HepG2 (cell line): ENCODE results near the gene ENHO. TPM values are rescaled to one million over a fixed set of nuclear protein-coding genes. Genes with fewer than 3 reads are reported as not detected.

Source experiments
- ARID3A ChIP-seq: IDR thresholded peaks from 2 replicates; pipeline ENCODE4 v1.6.1; 2012; ENCODE audit warnings: low read depth, low read length, improper control_type of control experiment
- CHD4 ChIP-seq: fragments of 200-600 bp; sonication (generic); IDR thresholded peaks from 2 replicates; pipeline ENCODE4 v1.7.0; 2017; ENCODE audit warnings: mild to moderate bottlenecking, low read length, borderline replicate concordance
- CREM ChIP-seq, 2 experiments: sonication (generic) in 1 of 2; formaldehyde crosslinking in 1 of 2; IDR thresholded peaks; 2 replicates each; pipeline versions ENCODE4 v1.4.0 to v1.6.1; 2016 to 2020; ENCODE audit warnings: antibody characterized with exemption in 1 of 2, mild to moderate bottlenecking in 1 of 2, missing genetic modification reagents in 1 of 2
- FOXJ3 ChIP-seq: sonication (generic); formaldehyde crosslinking; IDR thresholded peaks from 2 replicates; pipeline ENCODE4 v1.4.0; 2020; ENCODE audit warnings: missing genetic modification reagents, mild to moderate bottlenecking, borderline replicate concordance
- HHEX ChIP-seq: IDR thresholded peaks from 2 replicates; pipeline ENCODE4 v1.6.1; 2016; ENCODE audit warnings: control low read depth
- HOXA3 ChIP-seq: sonication (generic); formaldehyde crosslinking; IDR thresholded peaks from 2 replicates; pipeline ENCODE4 v1.5.0; 2020; ENCODE audit warnings: missing genetic modification reagents
- HOXA5 ChIP-seq: sonication (generic); formaldehyde crosslinking; IDR thresholded peaks from 2 replicates; pipeline ENCODE4 v1.4.0; 2020; ENCODE audit warnings: missing genetic modification reagents
- KDM4B ChIP-seq: sonication (generic); formaldehyde crosslinking; IDR thresholded peaks from 2 replicates; pipeline ENCODE4 v1.4.0; 2020; ENCODE audit warnings: missing genetic modification reagents
- MYPOP ChIP-seq: sonication (generic); formaldehyde crosslinking; IDR thresholded peaks from 2 replicates; pipeline ENCODE4 v1.8.1; 2023; ENCODE audit warnings: mild to moderate bottlenecking, moderate library complexity, missing genetic modification reagents
- NCOA2 ChIP-seq: sonication (generic); formaldehyde crosslinking; IDR thresholded peaks from 2 replicates; pipeline ENCODE4 v1.8.0; 2022; ENCODE audit warnings: inconsistent platforms
- NR2F6 ChIP-seq, 2 experiments: IDR thresholded peaks; 2 replicates each; pipeline ENCODE4 v1.6.1; 2016; ENCODE audit warnings: antibody characterized with exemption in 1 of 2, mild to moderate bottlenecking in 1 of 2
- PATZ1 ChIP-seq: sonication (generic); formaldehyde crosslinking; IDR thresholded peaks from 2 replicates; pipeline ENCODE4 v1.4.0; 2020; ENCODE audit warnings: missing genetic modification reagents
- RFX5 ChIP-seq: IDR thresholded peaks from 2 replicates; pipeline ENCODE4 v1.6.1; 2011; ENCODE audit warnings: low read depth, low read length, improper control_type of control experiment
- SP5 ChIP-seq: IDR thresholded peaks from 2 replicates; pipeline ENCODE4 v1.6.1; 2016; ENCODE audit warnings: low read depth, borderline replicate concordance
- TBX3 ChIP-seq: fragments of 450-650 bp; IDR thresholded peaks from 2 replicates; pipeline ENCODE4 v1.6.1; 2017; ENCODE audit warnings: antibody characterized with exemption, mild to moderate bottlenecking, inconsistent platforms, borderline replicate concordance
- ZBTB7A ChIP-seq: sonication (generic); formaldehyde crosslinking; IDR thresholded peaks from 2 replicates; pipeline ENCODE4 v1.8.0; 2022; ENCODE audit warnings: mild to moderate bottlenecking, missing genetic modification reagents
- ZNF143 ChIP-seq: sonication (generic); formaldehyde crosslinking; IDR thresholded peaks from 2 replicates; pipeline ENCODE4 v1.4.0; 2020; ENCODE audit warnings: missing genetic modification reagents
- ZNF687 ChIP-seq: sonication (generic); formaldehyde crosslinking; IDR thresholded peaks from 2 replicates; pipeline ENCODE4 v1.5.1; 2020; ENCODE audit warnings: mild to moderate bottlenecking, missing genetic modification reagents, moderate library complexity
- ZNF749 ChIP-seq: sonication (generic); formaldehyde crosslinking; IDR thresholded peaks from 2 replicates; pipeline ENCODE4 v1.8.0; 2022; ENCODE audit warnings: mild to moderate bottlenecking, missing genetic modification reagents, moderate library complexity, borderline replicate concordance
- polyA plus RNA-seq, 8 experiments: library from polyadenylated mRNA; depleted of rRNA in 3 of 8; stranded (reverse) in 7 of 8; unstranded in 1 of 8; fragments of >200 nt; fragmentation: Illumina TruSeq in 4 of 8; extraction: Trizol in 4 of 8; gene quantifications; 2 replicates each; pipeline versions ENCODE4 v1.2.1 to v1.2.3, GENCODE V29; 2011 to 2016; ENCODE audit warnings: low read depth in 4 of 8, missing spikeins in 1 of 8, mixed read lengths in 1 of 8; ENCODE audit not compliant: insufficient read depth in 1 of 8
- total RNA-seq, 5 experiments: library from RNA; depleted of rRNA; stranded (reverse); fragments of >200 nt; fragmentation: Illumina TruSeq; extraction: Trizol; gene quantifications; 2 replicates each; pipeline ENCODE4 v1.2.3, GENCODE V29; 2016; ENCODE audit warnings: low read depth in 1 of 5

ENHO gene
- total and polyA plus RNA-seq, 2 of the 13 experiments (the other 11 are each of a cell fraction or from before 2014, with no cell fraction given): 0.08 to 0.60 TPM

- TF ChIP-seq ZNF687 (0 out of 2 replicates have a peak, but pooled peaks have one; percentile 27), HHEX (CRISPR knock-in tag) (peak; percentile 90), SP5 (CRISPR knock-in tag) (0 out of 2 replicates have a peak, but pooled peaks have one; percentile 15), FOXJ3 (CRISPR knock-in tag) (peak; percentile 86; the same call in 1 of the 2 replicates), ZNF143 (CRISPR knock-in tag) (peak; percentile 31; the same call in 1 of the 2 replicates), PATZ1 (CRISPR knock-in tag) (peak; percentile 80), HOXA3 (peak; percentile 21; the same call in 1 of the 2 replicates), MYPOP (CRISPR knock-in tag) (peak; percentile 64; the same call in 1 of the 2 replicates), RFX5 (no peak), KDM4B (no peak), HOXA5 (CRISPR knock-in tag) (0 out of 2 replicates have a peak, but pooled peaks have one; percentile 46), ZBTB7A (CRISPR knock-in tag) (peak; percentile 90; the same call in 1 of the 2 replicates), TBX3 (peak; percentile 62; the same call in 1 of the 2 replicates), CREM (IDR thresholded peaks at IDR 0.05) (0 out of 2 replicates have a peak, but pooled peaks have one; percentile 16), CREM (CRISPR knock-in tag; IDR thresholded peaks at IDR 0.05) (no peak), ZNF749 (CRISPR knock-in tag) (no peak), NR2F6 (IDR thresholded peaks at IDR 0.05) (peak; percentile 89), NR2F6 (CRISPR knock-in tag; IDR thresholded peaks at IDR 0.05) (peak; percentile 78), CHD4 (no peak), ARID3A (no peak; the same call in 1 of the 2 replicates), NCOA2 (peak; percentile 68)
Observed at GRCh38 chr9:34512131-34513078, 10.4 kb downstream of the ENHO start (continued).
